Articular chondrocyte of knee joint (primary cell): ENCODE results near the gene APOL6. TPM values are rescaled to one million over a fixed set of nuclear protein-coding genes. Genes with fewer than 3 reads are reported as not detected.

Experiments
- total RNA-seq: library from RNA; depleted of rRNA; stranded (reverse); fragments of >200 nt; gene quantifications from 2 replicates; pipeline ENCODE4 v1.2.3, GENCODE V29; 2012

The APOL6 gene
- total RNA-seq: 55.9 and 75.7 TPM in 2 replicates

GRCh38 chr22:35648066-35649025 is at the start of gene APOL6:
Gene APOL6, plus strand, starts transcription at chr22:35648446. Its CDS starts 7,980 bp downstream, at chr22:35656426.

GRCh38 chr22:35617137-35617755 is 31.0 kb upstream of the APOL6 start, which contains the start of gene MB:
Gene MB, minus strand, starts transcription at chr22:35617329. Its CDS starts 72 bp downstream, at chr22:35617257.

GRCh38 chr22:35717572-35717971 is 69.3 kb downstream of the APOL6 start, which contains the start of gene APOL5:
Gene APOL5, plus strand, starts transcription at chr22:35717872. Its CDS starts 0 bp downstream, at chr22:35717872.

Other genes with a start within 250 kb of the APOL6 start
- 15.4 and 17.8 TPM in 2 replicates for gene MCM5, start 248.3 kb upstream of the APOL6 start, total RNA-seq
- gene RASD2, start 107.6 kb upstream of the APOL6 start, total RNA-seq: 0.22 and 0.52 TPM in 2 replicates
- not detected in 2 replicates for gene MB, start 31.1 kb upstream of the APOL6 start, total RNA-seq
- not detected in 2 replicates for gene APOL5, start 69.4 kb downstream of the APOL6 start, total RNA-seq